OCI-M2 (cell line): ENCODE results near the gene ST3GAL4.
"Not testable (repeated sequence)": the region's sequence is repeated elsewhere in the genome, so short reads cannot be mapped to it uniquely, and the experiment has no call there.

Experiments used
- DNase-seq: peaks from one replicate; lab custom pipeline; 2025; ENCODE audit not compliant: unreplicated experiment; lab: John Stamatoyannopoulos, UW

Gene ST3GAL4

GRCh38 chr11:126362879-126363655 lies 7.6 kb downstream of the ST3GAL4 start:
- no peak for DNase-seq

- no peak for DNase-seq
Observed at GRCh38 chr11:126363706-126364248, 8.3 kb downstream of the ST3GAL4 start.

- not testable (repeated sequence) for DNase-seq
Observed at GRCh38 chr11:126364735-126365134, 9.2 kb downstream of the ST3GAL4 start.

DNA sequence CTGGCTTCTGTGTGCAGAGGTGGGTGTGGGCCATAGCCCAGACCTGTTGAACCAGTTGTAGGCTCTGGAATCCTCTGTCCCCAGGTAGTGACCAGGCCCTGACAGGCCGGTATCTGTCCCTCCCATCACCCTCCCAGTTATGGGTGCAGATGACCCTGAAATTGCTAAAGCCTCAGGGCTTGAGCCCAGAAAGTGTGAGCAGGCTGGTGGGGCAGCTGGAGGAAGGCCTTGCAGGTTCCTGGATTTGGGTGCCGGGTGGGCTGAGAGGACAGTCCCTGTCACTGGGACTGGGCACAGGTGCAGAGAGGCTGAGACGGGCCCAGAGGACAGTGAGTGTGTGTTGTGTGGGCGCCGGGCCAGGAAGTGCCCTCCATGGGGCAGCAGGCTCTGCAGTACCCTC lies 10.0 kb downstream of the ST3GAL4 start:
- DNase-seq, result not testable (repeated sequence)

DNA sequence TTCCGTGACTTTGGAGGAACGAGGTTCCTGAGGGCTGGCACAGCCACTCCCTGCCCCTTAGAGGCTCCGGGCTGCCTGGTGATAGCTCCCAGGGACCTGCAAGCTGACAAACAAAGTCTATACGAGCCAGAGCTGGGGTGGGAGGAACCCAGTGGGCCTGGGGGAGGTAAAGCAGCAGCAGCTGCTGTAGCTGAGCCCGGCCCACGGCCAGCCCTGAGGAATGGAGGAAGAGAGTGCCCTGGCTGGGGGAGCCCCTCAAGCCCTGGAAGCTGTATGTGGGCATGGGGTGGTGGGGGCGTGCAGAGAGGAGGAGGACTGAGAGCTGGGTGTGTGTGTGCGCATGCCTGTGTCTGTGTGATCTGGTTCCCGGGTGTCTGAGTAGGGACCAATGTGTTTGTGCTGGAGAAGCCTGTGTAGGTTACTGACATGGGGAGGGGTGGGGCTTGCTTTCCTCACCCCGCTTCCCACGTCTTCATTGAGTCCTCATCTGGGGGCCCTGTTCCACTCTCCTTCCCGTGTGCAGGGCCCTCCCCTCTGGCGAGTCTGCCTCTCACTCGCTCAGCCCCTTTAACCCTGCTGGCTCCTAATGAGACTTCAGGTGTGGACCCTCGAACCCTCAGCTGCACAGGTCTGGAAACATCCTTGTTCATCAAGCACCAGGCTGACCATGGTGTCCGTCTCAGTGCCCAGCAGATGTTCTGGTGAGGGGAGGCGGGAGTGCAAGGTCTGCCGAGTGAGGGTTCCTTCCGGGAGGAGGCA lies 10.8 kb downstream of the ST3GAL4 start:
- DNase-seq, result no peak

GRCh38 chr11:126366823-126367654 lies 11.6 kb downstream of the ST3GAL4 start:
- not testable (repeated sequence) for DNase-seq

GRCh38 chr11:126367806-126368205 lies 12.3 kb downstream of the ST3GAL4 start:
- DNase-seq, result not testable (repeated sequence)

GRCh38 chr11:126368336-126369119 lies 13.0 kb downstream of the ST3GAL4 start:
- DNase-seq, result not testable (repeated sequence)

- no peak for DNase-seq
Observed at GRCh38 chr11:126370016-126370415, 14.5 kb downstream of the ST3GAL4 start.

GRCh38 chr11:126371595-126371994 lies 16.1 kb downstream of the ST3GAL4 start:
- no peak for DNase-seq

DNA sequence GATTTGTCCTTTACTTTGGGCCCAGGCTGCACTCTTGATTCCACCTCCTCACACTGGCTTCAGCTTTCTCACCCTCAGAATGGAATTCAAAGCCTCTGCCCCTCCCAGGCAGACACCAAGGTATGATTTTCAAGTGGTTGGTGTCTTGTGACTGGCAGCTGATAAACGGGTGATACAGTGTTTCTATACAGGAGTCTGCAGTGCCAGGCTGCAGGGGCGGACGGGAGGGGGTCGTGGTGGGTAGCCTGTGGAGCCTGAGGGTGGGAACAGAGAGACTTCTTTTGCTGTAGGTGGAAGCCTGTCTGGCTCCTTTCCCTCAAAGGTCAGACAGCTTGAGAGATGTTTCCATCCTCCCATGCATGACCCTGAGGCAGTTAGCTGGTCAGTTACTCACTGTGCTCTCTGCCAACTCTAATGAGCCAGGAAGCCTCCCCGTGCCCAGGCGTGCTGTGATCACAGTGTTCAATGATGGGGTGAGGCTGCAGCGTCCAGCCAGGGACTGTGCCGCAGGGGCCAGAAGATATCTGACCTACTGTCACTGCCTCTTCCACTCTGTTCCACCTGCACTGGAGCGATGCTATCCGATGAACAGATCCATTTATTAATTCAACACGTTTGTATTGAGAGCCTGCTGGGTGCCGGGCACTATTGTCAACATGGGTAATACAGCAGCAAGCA lies 18.0 kb downstream of the ST3GAL4 start:
- DNase-seq, result not testable (repeated sequence)

DNA sequence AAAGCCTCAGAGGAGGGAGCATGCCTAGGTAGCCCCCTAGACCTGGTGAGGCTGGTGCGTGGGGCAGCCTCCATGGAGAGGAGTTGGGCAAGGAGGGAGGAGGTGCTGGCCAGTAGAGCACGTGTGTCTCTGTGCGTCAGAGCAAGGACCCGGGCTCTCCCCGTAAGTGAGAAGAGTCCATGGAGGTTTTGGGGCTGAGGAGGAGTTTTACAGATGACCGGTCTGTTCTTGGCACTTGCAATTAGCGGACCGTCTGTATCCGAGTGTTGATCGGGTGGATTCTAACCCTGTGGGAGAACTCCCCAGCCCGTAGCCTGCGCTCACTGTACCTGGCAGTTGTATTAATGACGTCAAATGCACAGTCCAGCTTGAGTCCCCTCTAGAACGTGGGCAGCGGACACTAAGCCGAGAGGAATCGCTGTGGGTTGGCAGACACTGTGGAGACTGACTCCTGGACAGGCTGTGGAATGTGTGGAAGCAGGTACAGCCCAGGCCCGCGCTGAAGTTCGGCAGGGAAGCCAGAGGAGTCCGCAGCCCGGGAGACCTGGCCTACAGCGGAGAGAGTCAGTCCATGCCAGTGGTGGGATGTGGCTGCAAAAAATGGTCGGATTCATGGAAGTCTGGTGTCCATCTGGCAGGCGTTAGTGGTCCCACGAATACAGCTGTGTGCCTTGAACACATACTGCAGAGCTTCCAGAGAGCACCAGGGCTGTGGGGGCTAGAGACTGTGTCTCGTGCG lies 19.2 kb downstream of the ST3GAL4 start:
- not testable (repeated sequence) for DNase-seq

- no peak for DNase-seq
Observed at GRCh38 chr11:126375726-126376125, 20.2 kb downstream of the ST3GAL4 start.

DNA sequence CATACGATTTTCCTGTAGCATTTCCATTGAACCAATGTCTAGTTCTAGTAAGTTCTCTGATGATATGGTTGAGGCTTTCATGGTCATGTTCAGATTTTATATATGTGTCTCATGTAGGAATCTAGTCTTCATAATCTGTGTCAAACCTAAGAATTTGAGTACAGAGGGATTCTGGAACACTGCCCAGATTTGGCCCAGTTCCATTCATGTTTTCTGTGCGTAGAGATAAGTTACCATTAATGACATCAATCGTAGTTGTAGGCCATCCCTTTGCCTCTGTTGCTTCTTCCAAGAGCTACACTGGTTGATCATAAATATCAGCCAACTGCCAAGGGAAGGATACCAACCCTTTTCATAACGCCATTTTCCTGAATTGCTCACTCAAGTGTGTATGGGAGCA lies 23.3 kb downstream of the ST3GAL4 start:
- DNase-seq, result no peak

DNA sequence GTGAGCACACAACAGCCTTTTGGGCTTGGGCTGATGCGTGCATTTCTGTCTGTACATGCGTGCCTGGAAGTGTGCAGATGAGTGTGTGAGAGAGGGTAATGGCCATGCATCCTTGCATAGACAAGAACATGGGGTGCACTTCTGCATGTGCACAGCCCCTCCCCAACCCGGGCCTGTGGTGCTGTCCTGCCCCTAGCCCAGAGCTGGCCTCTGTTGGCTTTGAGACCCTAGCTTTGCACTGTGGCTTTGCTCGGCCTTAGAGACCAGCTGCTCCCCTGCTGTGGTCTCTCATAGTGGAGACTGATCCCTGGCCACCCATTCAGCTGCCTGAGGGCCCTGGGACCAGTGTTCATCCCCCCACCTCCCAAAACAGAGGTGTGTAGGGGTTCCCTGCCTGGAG lies 25.4 kb downstream of the ST3GAL4 start:
- no peak for DNase-seq

DNA sequence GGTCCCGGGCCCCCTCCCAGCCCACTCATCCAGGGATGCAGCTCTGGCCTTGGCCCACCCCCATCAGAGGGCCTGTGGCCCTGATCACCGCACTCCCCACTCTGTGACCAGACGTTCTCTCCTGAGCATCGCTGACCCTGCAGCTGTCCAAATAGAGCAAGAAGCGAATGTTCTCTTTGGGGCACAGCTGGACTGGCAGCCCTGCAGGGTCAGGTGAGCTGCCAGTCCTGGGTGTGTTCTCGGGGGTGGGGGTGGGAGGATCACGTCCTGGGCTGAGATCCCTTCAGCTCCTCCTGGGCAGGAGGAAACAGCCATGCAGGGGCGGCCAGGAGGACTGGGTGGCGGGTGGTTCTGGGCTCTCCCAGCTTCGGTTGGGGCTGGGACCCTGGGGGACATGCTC lies 26.5 kb downstream of the ST3GAL4 start:
- not testable (repeated sequence) for DNase-seq

DNA sequence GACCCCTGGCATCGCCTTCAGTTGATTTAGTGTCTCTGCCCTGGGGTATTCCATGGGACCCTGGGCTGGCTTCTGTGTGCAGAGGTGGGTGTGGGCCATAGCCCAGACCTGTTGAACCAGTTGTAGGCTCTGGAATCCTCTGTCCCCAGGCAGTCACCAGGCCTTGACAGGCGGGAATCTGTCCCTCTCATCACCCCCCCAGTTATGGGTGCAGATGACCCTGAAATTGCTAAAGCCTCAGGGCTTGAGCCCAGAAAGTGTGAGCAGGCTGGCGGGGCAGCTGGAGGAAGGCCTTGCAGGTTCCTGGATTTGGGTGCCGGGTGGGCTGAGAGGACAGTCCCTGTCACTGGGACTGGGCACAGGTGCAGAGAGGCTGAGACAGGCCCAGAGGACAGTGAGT lies 27.2 kb downstream of the ST3GAL4 start:
- DNase-seq, result not testable (repeated sequence)

DNA sequence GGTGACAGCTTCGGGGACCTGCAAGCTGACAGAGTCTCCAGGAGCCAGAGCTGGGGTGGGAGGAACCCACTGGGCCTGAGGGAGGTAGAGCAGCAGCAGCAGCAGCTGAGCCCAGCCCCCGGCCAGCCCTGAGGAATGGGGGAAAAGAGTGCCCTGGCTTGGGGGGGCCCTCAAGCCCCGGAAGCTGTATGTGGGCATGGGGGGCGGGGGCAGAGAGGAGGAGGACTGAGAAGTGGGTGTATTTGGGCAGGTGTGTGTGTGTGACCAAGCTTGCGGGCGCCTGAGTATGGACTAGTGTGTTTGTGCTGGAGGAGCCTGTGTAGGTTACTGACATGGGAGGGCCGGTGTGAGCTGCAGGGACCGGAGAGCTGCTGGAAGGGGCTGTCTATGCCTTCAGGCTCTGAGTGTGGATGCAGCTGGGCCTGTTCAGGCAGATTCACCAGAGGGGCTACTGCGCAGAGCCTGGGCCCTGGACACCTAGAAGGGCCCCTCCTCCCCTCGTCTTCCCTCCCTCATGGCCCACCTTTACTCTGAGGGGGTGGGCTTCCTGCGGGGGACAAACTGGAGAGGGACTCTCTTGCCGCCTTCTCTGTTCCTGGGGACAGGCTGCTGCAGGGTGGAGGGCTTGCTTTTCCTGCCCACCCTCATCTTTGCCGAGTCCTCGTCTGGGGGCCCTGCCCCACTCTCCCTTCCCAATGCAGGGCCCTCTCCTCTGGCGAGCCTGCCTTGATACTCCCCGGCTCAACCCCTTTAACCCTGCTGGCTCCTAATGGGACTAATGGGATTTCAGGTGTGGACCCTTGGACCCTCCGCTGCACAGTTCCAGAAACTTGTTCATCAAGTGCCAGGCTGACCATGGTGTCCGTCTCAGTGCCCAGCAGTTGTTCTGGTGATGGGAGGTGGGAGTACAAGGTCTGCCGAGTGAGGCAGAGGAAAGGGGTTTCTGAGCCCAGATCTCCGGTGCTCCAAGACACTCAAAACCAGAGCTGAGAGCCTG lies 28.2 kb downstream of the ST3GAL4 start:
- DNase-seq, result no peak
